CD4-positive, alpha-beta T cell (primary cell): ENCODE measurements around the gene CCT3. TPM values are rescaled to one million over a fixed set of nuclear protein-coding genes. Genes with fewer than 3 reads are reported as not detected.

Source experiments
- ATAC-seq: fragments of 200-7000 bp; cut with Tn5 transposase; one replicate; pipeline ENCODE4 v1.10.0; 2022; ENCODE audit warnings: mild to moderate bottlenecking; ENCODE audit not compliant: poor library complexity
- CTCF ChIA-PET: fragments of 350-600 bp; sonication (Branson Sonifier 250); formaldehyde crosslinking; loops from one replicate; lab custom pipeline; 2021; ENCODE audit warnings: antibody characterized with exemption, inconsistent platforms; lab: Charles Lee
- POLR2A ChIA-PET: fragments of 350-600 bp; sonication (Branson Sonifier 250); formaldehyde crosslinking; loops from one replicate; lab custom pipeline; 2021; ENCODE audit warnings: antibody characterized with exemption, inconsistent platforms; lab: Charles Lee
- DNase-seq, 14 experiments: peaks; one replicate each; pipeline ENCODE4 v3.0.0-alpha.2; 2013 to 2020; ENCODE audit warnings: mixed read lengths in 2 of 14
- H3K27ac ChIP-seq, 2 donors: one replicate each; pipeline versions ENCODE4 v1.5.1 to v1.7.0; 2013; ENCODE audit warnings: low read length in 2 of 2, low read depth in 1 of 2, mild to moderate bottlenecking in 1 of 2
- H3K27me3 ChIP-seq, 2 experiments: 1 replicate in 1 of 2; 2 replicates in 1 of 2; pipeline versions ENCODE4 v1.6.1 to v1.7.0; 2013; ENCODE audit warnings: low read length in 2 of 2, control low read depth in 1 of 2, mild to moderate bottlenecking in 1 of 2, moderate library complexity in 1 of 2; ENCODE audit not compliant: insufficient read depth in 2 of 2, control insufficient read depth in 1 of 2
- H3K36me3 ChIP-seq: one replicate; pipeline ENCODE4 v1.6.1; 2013; ENCODE audit warnings: low read length, control low read depth; ENCODE audit not compliant: insufficient read depth
- H3K4me1 ChIP-seq: one replicate; pipeline ENCODE4 v1.6.1; 2013; ENCODE audit warnings: low read length, control low read depth; ENCODE audit not compliant: insufficient read depth
- H3K4me3 ChIP-seq: one replicate; pipeline ENCODE4 v1.5.1; 2013; ENCODE audit warnings: mild to moderate bottlenecking, low read length, moderate library complexity
- H3K9me3 ChIP-seq, 2 experiments: 1 replicate in 1 of 2; 2 replicates in 1 of 2; pipeline versions ENCODE4 v1.6.1 to v1.7.0; 2013; ENCODE audit warnings: low read length in 2 of 2, mild to moderate bottlenecking in 2 of 2, control low read depth in 1 of 2, moderate library complexity in 1 of 2; ENCODE audit not compliant: control insufficient read depth in 1 of 2, insufficient read depth in 1 of 2
- H3K27ac Mint-ChIP-seq: one replicate; pipeline ENCODE4 v1.8.0; 2020; ENCODE audit warnings: mixed read lengths
- H3K27me3 Mint-ChIP-seq: one replicate; pipeline ENCODE4 v1.8.0; 2021; ENCODE audit warnings: mixed read lengths
- H3K36me3 Mint-ChIP-seq: one replicate; pipeline ENCODE4 v1.8.0; 2021; ENCODE audit warnings: low read depth, mixed read lengths
- H3K4me1 Mint-ChIP-seq: one replicate; pipeline ENCODE4 v1.8.0; 2021; ENCODE audit warnings: low read depth, mixed read lengths
- H3K4me3 Mint-ChIP-seq: one replicate; pipeline ENCODE4 v1.8.0; 2020; ENCODE audit warnings: mild to moderate bottlenecking, mixed read lengths
- H3K9me3 Mint-ChIP-seq: one replicate; pipeline ENCODE4 v1.8.0; 2020; ENCODE audit warnings: mixed read lengths
- intact Hi-C, 2 experiments: fragments of 100-400 bp; cut with DNase I in 1 of 2; cut with micrococcal nuclease in 1 of 2; formaldehyde crosslinking; loops; one replicate each; pipeline versions ENCODE4 v1.15.1 to v1.9.0; 2023 to 2025; cut with DNase I, micrococcal nuclease
- total RNA-seq, 174 experiments: library from RNA in 2 of 174; stranded (reverse) in 2 of 174; gene quantifications; one replicate each; pipeline ENCODE4 v1.2.3 and lab custom pipeline; 2021 to 2026
- TF ChIP-seq, protein P1 (sequence below): fragments of 200-600 bp; IDR thresholded peaks from one replicate; pipeline ENCODE4 v1.8.0; 2022; ENCODE audit warnings: antibody characterized with exemption, mild to moderate bottlenecking

CCT3 gene
- total RNA-seq, 2 experiments from 2014 or later: 49.6 to 50.2 TPM

GRCh38 chr1:156359973-156360372 is 21.9 kb upstream of the CCT3 start:
- H3K27me3 Mint-ChIP-seq: peaks cover 34% of the 10 kb centered on the region
- CTCF ChIA-PET: interaction anchor here (1.2 kb wide), 1 partner anchor 26 kb away, joined by 4 read pairs; no protein-coding TSS in a partner anchor
- no peaks in the 10 kb centered on the region for H3K9me3 Mint-ChIP-seq
- peaks cover 9% of the 10 kb centered on the region for H3K4me1 ChIP-seq
- H3K36me3 ChIP-seq: no peaks in the 10 kb centered on the region
- H3K4me1 Mint-ChIP-seq: peaks cover 5% of the 10 kb centered on the region
- ATAC-seq (no peak), DNase-seq (no peak)
- no peaks in the 10 kb centered on the region for H3K36me3 Mint-ChIP-seq
- no peak overlapping the region for H3K4me3 ChIP-seq
- no peak overlapping the region for H3K27ac Mint-ChIP-seq
- H3K27me3 ChIP-seq: peaks cover 9 to 22% of the 10 kb centered on the region in 2 experiments
- intact Hi-C loops: no loop called here
- H3K4me3 Mint-ChIP-seq: no peak overlapping the region
- H3K27ac ChIP-seq: no peak overlapping the region
- no peaks in the 10 kb centered on the region for H3K9me3 ChIP-seq
- TF ChIP-seq, protein P1, sequence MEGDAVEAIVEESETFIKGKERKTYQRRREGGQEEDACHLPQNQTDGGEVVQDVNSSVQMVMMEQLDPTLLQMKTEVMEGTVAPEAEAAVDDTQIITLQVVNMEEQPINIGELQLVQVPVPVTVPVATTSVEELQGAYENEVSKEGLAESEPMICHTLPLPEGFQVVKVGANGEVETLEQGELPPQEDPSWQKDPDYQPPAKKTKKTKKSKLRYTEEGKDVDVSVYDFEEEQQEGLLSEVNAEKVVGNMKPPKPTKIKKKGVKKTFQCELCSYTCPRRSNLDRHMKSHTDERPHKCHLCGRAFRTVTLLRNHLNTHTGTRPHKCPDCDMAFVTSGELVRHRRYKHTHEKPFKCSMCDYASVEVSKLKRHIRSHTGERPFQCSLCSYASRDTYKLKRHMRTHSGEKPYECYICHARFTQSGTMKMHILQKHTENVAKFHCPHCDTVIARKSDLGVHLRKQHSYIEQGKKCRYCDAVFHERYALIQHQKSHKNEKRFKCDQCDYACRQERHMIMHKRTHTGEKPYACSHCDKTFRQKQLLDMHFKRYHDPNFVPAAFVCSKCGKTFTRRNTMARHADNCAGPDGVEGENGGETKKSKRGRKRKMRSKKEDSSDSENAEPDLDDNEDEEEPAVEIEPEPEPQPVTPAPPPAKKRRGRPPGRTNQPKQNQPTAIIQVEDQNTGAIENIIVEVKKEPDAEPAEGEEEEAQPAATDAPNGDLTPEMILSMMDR: no peak
- POLR2A ChIA-PET: no interaction called here

DNA sequence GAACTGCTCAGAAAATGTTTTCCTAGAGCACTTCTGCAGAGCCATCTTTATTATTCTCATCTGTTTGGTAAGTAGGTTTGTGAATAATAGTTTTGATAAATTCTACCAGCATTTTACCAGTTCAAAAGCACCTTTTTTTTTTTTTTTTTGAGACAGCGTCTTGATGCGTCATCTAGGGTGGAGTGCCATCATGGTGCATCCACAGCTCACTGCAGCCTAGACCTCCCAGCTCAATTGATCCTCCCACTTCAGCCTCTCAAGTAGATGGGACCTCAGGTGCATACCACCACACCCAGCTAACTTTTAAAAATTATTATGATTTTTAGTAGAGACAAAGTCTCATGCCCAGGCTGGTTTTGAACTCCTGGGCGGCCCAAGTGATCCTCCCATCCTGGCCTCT is 21.2 kb upstream of the CCT3 start:
- Mint-ChIP-seq H3K27me3 (peaks cover 28% of the 10 kb centered on the region), H3K4me3 (no peak overlapping the region), H3K9me3 (no peaks in the 10 kb centered on the region), H3K27ac (no peak overlapping the region), H3K36me3 (no peaks in the 10 kb centered on the region), H3K4me1 (peaks cover 5% of the 10 kb centered on the region)
- no peaks in the 10 kb centered on the region for H3K36me3 ChIP-seq
- no peaks in the 10 kb centered on the region for H3K9me3 ChIP-seq
- peaks cover 10 to 17% of the 10 kb centered on the region in 2 experiments for H3K27me3 ChIP-seq
- H3K4me1 ChIP-seq: peaks cover 9% of the 10 kb centered on the region
- ATAC-seq (no peak), DNase-seq (no peak)
- H3K27ac ChIP-seq: no peak overlapping the region
- POLR2A ChIA-PET: interaction anchor here (0.7 kb wide), 1 partner anchor 1097 kb away, joined by 3 read pairs; the partner anchor contains the start of gene SCAMP3
- TF ChIP-seq, protein P1: no peak
- CTCF ChIA-PET: interaction anchor here (1.2 kb wide), 1 partner anchor 27 kb away, joined by 4 read pairs; no protein-coding TSS in a partner anchor
- no peak overlapping the region for H3K4me3 ChIP-seq
- intact Hi-C loops: no loop called here

DNA sequence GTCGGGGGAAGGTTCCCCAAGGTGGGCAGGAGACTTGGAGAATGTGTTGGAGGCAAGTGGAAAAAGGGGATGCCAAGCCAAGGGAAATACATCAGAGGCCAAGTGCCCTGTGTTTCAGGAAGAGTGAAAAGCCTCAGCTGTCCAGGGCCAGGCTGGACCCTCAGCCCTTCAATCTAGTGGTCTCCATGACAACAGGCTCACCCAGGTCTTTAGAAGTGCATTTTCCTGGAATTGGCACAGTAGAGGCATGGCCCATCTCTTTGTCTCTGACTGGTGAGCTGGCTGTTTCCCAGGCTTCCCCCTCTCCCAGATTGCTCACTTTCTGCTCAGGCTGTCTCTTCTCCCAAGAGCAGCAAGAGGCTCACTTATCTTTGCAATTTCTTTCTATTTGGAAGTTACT is 20.5 kb upstream of the CCT3 start:
- H3K27me3 Mint-ChIP-seq: peaks cover 22% of the 10 kb centered on the region

More for the DNA sequence above, 20.5 kb upstream of the CCT3 start:
- TF ChIP-seq, protein P1: no peak
- Histone ChIP-seq H3K36me3 (no peaks in the 10 kb centered on the region), H3K27ac (no peak overlapping the region), H3K4me1 (peaks cover 9% of the 10 kb centered on the region), H3K9me3 (no peaks in the 10 kb centered on the region), H3K4me3 (no peak overlapping the region), H3K27me3 (peaks cover 13 to 14% of the 10 kb centered on the region in 2 experiments)
- ChIA-PET CTCF (interaction anchor here (1.2 kb wide), 1 partner anchor 27 kb away, joined by 4 read pairs; no protein-coding TSS in a partner anchor), POLR2A (interaction anchor here (0.7 kb wide), 1 partner anchor 1097 kb away, joined by 3 read pairs; the partner anchor contains the start of gene SCAMP3)
- intact Hi-C loops: no loop called here
- H3K36me3 Mint-ChIP-seq: no peaks in the 10 kb centered on the region
- no peak for DNase-seq
- peaks cover 5% of the 10 kb centered on the region for H3K4me1 Mint-ChIP-seq
- H3K9me3 Mint-ChIP-seq: no peaks in the 10 kb centered on the region
- H3K27ac Mint-ChIP-seq: no peak overlapping the region
- ATAC-seq: no peak
- no peak overlapping the region for H3K4me3 Mint-ChIP-seq
